NCI-H226 (cell line): ENCODE measurements around the gene TMEM125.

Source experiments
- DNase-seq: peaks from one replicate; pipeline ENCODE4 v3.0.0-alpha.2; 2015

TMEM125 gene

GRCh38 chr1:43247256-43247921, 22.4 kb upstream of the TMEM125 start:
- DNase-seq: no peak

- DNase-seq: no peak
Observed at GRCh38 chr1:43250351-43250761, 19.4 kb upstream of the TMEM125 start.

- no peak for DNase-seq
Observed at GRCh38 chr1:43251024-43251423, 18.8 kb upstream of the TMEM125 start.

- DNase-seq: no peak
Observed at GRCh38 chr1:43252225-43252624, 17.6 kb upstream of the TMEM125 start.

- DNase-seq: no peak
Observed at GRCh38 chr1:43253173-43253572, 16.6 kb upstream of the TMEM125 start.

- DNase-seq: no peak
Observed at GRCh38 chr1:43253876-43254275, 15.9 kb upstream of the TMEM125 start.

GRCh38 chr1:43255438-43256210, 14.2 kb upstream of the TMEM125 start:
- no peak for DNase-seq

- DNase-seq: no peak
Observed at GRCh38 chr1:43256675-43257570, 12.9 kb upstream of the TMEM125 start.

- DNase-seq: no peak
Observed at GRCh38 chr1:43258370-43258769, 11.4 kb upstream of the TMEM125 start.

GRCh38 chr1:43265431-43265830, 4.4 kb upstream of the TMEM125 start:
- no peak for DNase-seq

- DNase-seq: no peak
Observed at GRCh38 chr1:43266881-43267280, 2.9 kb upstream of the TMEM125 start.

GRCh38 chr1:43267291-43267805, 2.4 kb upstream of the TMEM125 start:
- DNase-seq: no peak

- DNase-seq: no peak
Observed at GRCh38 chr1:43267818-43268425, 1.9 kb upstream of the TMEM125 start.

- no peak for DNase-seq
Observed at GRCh38 chr1:43270421-43271095, 775 bp downstream of the TMEM125 start.

- no peak for DNase-seq
Observed at GRCh38 chr1:43271186-43272118, 1.7 kb downstream of the TMEM125 start.

- DNase-seq: no peak
Observed at GRCh38 chr1:43272161-43272560, 2.4 kb downstream of the TMEM125 start.

- no peak for DNase-seq
Observed at GRCh38 chr1:43272576-43273571, 3.1 kb downstream of the TMEM125 start.

- DNase-seq: no peak
Observed at GRCh38 chr1:43273708-43274107, 3.9 kb downstream of the TMEM125 start.

- peak; percentile 98 for DNase-seq
Observed at GRCh38 chr1:43274125-43274803, 4.5 kb downstream of the TMEM125 start.
